Measurements from ENCODE around the gene FAU.
A peak's percentile ranks its signal among the peaks of the same experiment; 100 is the strongest.
"Not testable (repeated sequence)": the region's sequence is repeated elsewhere in the genome, so short reads cannot be mapped to it uniquely, and the experiment has no call there.

FAU gene

DNA sequence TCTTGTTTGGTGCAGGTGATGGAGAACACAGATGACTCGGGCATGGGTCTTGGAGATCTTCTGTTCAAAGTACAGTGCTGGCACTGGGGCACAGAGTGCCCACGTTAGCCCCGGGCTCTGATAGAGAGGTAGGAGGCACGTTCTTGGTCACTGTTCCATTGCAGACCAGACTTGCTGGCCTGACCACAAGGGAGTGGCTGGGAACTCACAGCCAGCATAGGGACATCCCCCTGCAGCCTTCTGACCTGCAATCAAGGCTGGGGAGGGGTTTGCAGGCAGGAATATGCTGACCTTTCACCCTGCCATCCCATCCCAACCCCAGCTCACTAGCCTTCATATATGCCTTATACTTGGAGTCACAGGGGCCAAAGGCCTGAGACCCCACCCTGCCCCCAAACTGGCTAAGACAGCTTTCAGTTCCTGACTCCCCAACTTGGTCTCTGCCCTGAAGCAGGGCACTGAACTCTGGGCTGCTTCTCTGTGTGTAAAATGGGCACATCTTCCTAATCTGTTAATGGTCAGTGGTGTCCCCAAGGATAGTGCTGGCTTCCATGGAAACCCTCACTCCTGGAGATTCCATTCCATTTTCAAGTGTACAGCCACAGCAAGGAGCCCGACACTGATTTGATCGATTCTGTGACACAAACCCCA is 4.8 kb upstream of the FAU start:
- DNase-seq (ENCODE audit: low read depth) = no peak
- no peak for TF ChIP-seq CTCF (IDR thresholded peaks at IDR 0.05; ENCODE audit: low read length, missing control alignments)

GRCh38 chr11:65125197-65126056 is 3.5 kb upstream of the FAU start:
- TF ChIP-seq CTCF (IDR thresholded peaks at IDR 0.05; ENCODE audit: low read length, missing control alignments) = no peak
- no peak for DNase-seq (ENCODE audit: low read depth)
- H3K4me3 ChIP-seq (replicated peaks; ENCODE audit: low read depth, low read length) = no peak overlapping the region

More for the DNA sequence above, 4.8 kb upstream of the FAU start:
- no peak overlapping the region for H3K4me3 ChIP-seq (replicated peaks; ENCODE audit: low read depth, low read length)

DNA sequence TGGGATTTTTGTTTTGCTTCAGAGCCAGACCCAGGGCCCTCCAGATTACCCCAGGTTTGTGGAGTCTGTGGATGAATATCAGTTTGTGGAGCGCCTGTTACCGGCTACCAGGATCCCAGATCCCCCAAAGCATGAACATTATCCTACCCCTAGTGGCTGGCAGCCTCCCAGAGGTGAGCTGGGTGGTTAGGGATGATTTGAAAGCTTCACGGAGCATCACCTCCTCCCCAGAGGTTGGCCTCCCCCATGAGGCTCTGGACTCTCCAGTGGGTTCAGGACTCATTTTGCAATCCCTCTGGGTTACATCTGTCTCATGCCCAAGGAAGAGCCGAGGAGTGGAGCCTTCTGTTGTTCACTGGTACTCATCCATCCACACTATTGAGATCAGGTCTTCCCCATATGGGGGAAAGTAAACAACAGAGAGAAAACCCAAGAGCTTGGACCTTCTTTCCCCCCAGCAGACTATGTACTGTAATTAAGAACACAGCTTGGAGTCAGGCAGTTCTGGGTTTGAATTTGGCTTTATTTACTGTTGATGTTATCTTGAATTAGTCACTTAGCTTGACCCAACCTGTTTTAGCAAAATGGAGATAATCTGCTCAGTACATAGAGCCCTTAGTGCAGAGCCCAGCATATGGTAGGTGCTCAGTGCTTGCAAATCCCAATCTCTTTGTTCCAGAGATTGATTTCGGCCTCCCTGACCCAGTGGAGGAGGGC is 2.7 kb upstream of the FAU start:
- H3K4me3 ChIP-seq (replicated peaks; ENCODE audit: low read depth, low read length) = no peak overlapping the region
- no peak for DNase-seq (ENCODE audit: low read depth)
- no peak for TF ChIP-seq CTCF (IDR thresholded peaks at IDR 0.05; ENCODE audit: low read length, missing control alignments)

- no peak for DNase-seq (ENCODE audit: low read depth)
- TF ChIP-seq CTCF (IDR thresholded peaks at IDR 0.05; ENCODE audit: low read length, missing control alignments) = no peak
- peak overlapping the region; percentile 84 for H3K4me3 ChIP-seq (replicated peaks; ENCODE audit: low read depth, low read length)
These were observed 478 bp downstream of the FAU start for GRCh38 chr11:65121447-65121864.

DNA sequence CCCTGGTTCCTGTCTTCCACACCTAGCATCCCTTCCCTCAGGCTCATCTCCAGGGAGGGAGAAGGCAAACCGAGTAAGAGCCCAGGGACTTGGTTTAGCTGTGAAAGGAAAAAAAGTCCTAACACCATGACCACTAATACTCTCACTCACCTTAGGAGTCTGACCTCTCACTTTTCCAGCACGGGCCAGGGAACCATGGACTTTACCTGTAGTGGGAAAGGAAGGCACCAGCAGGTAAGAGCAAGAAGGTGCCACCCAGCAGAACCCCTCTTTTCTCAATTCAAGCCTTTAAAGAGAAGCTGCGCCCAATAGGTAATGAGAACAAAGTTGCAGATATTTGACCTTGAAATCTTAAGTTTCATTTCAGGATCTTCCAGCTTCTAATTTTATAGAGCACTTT is 1.1 kb downstream of the FAU start:
- peak overlapping the region; percentile 84 for H3K4me3 ChIP-seq (replicated peaks; ENCODE audit: low read depth, low read length)
- TF ChIP-seq CTCF (IDR thresholded peaks at IDR 0.05; ENCODE audit: low read length, missing control alignments) = no peak
- DNase-seq (ENCODE audit: low read depth) = no peak

- no peak for TF ChIP-seq CTCF (IDR thresholded peaks at IDR 0.05; ENCODE audit: low read length, missing control alignments)
- no peak overlapping the region for H3K4me3 ChIP-seq (replicated peaks; ENCODE audit: low read depth, low read length)
- no peak for DNase-seq (ENCODE audit: low read depth)
These were observed 2.3 kb downstream of the FAU start for GRCh38 chr11:65119670-65119995.

DNA sequence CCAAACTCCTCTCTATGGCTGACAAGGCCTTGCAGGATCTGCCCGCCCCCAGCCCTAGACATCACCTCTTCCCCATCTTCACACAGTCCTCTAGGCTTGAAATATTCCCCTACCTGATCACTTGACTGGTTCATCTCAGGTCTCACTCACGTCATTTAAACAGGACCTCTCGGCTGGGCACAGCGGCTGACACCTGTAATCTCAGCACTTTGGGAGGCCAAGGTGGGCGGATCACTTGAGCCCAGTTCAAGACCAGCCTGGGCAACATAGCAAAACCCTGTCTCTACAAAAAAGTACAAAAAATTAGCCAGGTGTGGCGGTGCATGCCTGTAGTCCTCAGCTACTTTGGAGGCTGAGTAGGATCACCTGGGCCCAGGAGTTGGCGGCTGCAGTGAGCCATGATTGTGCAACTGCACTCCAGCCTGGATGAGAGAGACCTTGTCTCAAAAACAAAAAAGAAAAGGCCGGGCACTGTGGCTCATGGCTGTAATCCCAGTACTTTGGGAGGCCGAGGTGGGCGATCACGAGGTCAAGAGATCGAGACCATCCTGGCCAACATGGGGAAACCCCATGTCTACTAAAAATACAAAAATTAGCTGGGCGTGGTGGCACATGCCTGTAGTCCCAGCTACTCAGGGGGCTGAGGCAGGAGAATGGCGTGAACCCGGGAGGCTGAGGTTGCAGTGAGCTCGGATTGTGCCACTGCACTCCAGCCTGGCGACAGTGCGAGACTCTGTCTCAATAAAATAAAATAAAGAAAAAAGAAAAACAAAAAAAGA is 2.9 kb downstream of the FAU start:
- not testable (repeated sequence) for DNase-seq (ENCODE audit: low read depth); H3K4me3 ChIP-seq (replicated peaks; ENCODE audit: low read depth, low read length)

Data from fibroblast of pulmonary artery (primary cell).